Measurements from ENCODE around the gene SYNE2. TPM values are rescaled to one million over a fixed set of nuclear protein-coding genes. Genes with fewer than 3 reads are reported as not detected.
"Not testable (repeated sequence)": the region's sequence is repeated elsewhere in the genome, so short reads cannot be mapped to it uniquely, and the experiment has no call there.

The SYNE2 gene
- total RNA-seq, 1 donor: 131 TPM

DNA sequence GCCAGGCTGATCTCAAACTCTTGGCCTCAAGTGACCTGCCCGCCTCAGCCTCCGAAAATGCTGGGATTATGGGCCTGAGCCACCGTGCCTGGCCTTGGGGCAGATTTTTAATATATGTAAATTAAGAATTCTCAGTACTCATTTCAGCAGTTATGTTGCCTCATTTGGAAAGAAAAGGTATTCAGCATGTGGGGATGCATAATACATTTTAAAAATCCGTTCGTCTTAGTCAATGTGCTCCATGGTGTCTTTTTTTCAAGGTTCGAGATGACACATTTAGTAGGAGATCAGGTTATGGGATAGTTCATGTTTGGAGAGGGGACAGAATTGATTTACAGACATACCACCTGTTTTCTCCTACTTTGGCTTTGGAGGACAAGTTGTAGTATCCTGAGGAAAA is 10.2 kb downstream of the SYNE2 start:
- Histone ChIP-seq H3K4me1 (ENCODE audit: insufficient read depth, low read length) (peaks cover 42% of the 10 kb centered on the region), H3K9me3 (ENCODE audit: low read depth, low read length) (no peaks in the 10 kb centered on the region), H3K27me3 (ENCODE audit: insufficient read depth, low read length) (no peaks in the 10 kb centered on the region), H3K4me3 (ENCODE audit: low read length) (no peak overlapping the region)

DNA sequence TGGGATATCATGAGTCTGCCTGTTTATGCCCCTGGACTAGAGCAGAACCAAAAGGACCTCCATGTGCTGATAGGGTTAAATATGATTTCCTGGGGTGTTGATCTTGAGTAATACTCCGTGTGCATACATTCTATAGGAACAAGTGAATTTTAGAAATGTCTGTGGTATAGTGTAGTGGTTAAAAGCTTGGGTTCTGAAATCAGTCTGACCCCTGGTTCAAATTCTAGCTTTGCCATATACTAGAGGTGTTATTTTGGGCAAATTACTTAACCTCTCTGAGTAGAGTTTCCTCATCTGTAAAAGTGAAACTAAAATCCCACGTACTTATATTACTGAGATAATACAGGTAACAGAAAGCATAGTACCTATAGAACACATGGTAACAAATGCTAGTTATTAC is 12.0 kb downstream of the SYNE2 start:
- H3K4me1 ChIP-seq (ENCODE audit: insufficient read depth, low read length): peaks cover 48% of the 10 kb centered on the region
- not testable (repeated sequence) for H3K27me3 ChIP-seq (ENCODE audit: insufficient read depth, low read length); H3K4me3 ChIP-seq (ENCODE audit: low read length); H3K9me3 ChIP-seq (ENCODE audit: low read depth, low read length)

DNA sequence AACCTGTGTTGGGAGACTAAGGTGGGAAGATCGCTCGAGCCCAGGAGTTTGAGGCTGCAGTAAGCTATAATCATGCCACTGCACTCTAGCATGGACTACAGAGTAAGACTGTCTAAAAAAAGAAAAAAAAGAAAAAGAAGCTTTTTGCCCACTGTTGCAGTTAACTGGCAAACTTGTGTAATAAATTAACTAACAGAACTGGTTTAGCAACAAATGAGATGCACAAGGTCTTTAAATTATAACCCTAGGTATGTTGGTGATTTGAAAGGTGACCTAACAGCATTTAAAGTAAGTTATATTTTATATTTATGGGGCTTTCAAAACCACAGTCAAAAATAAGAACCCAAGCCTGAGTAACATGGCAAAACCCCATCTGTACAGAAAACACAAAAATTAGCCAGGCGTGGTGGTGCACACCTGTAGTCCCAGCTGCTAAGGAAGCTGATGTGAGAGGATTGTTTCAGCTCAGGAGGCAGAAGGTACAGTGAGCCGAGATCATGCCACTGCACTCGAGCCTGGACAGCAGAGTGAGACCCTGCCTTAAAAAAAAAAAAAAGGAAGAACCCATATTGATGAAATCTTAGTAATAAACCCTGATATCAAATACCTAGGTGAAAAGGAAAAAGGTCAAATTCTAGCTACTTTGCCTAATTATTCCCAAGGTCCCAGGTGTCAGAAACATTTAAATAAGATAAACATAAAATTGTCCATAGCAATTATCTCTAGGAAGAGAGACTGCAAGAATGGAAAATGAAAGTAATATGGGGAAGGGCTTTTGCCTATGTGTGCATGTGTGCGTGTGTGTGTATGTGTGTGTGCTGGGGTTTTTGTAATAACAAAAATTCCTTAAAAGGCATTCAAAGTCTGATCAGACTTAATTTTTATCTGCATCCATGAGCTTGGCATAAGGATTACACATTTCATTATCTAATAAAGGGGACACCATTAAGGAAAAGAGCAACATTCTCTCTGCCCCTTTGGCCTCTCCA is 15.4 kb downstream of the SYNE2 start:
- H3K4me3 ChIP-seq (ENCODE audit: low read length): no peak overlapping the region
- H3K27me3 ChIP-seq (ENCODE audit: insufficient read depth, low read length): no peaks in the 10 kb centered on the region
- H3K4me1 ChIP-seq (ENCODE audit: insufficient read depth, low read length): peaks cover 32% of the 10 kb centered on the region
- H3K9me3 ChIP-seq (ENCODE audit: low read depth, low read length): no peaks in the 10 kb centered on the region

DNA sequence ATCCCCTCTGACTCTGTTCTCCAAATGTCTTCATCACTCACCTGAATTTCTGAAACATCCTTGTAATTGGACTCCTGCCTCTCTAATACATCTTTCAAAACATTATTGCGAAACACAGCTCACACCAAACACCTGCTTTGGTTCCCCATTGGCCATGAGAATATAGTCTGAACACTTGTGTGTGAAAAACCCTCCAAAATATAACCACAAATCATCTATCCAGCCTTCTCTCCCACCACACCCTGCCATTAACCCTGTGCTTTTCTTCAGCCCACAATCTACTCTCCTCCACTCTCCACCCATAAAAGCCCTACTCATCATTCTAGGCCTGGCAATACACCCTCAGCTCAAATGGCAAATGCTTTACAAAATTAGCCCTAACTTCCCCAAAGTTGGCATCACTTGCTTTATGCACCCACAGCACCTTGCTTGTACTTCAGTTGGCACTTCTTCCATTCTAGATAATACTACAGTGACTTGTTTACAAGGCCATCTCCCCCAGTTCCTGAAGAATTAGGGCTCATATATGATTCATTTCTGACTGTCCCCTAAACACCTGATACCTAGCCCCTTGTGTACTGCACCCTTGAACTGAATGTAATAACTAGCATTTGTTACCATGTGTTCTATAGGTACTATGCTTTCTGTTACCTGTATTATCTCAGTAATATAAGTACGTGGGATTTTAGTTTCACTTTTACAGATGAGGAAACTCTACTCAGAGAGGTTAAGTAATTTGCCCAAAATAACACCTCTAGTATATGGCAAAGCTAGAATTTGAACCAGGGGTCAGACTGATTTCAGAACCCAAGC is 17.3 kb downstream of the SYNE2 start:
- not testable (repeated sequence) for H3K27me3 ChIP-seq (ENCODE audit: insufficient read depth, low read length); H3K4me3 ChIP-seq (ENCODE audit: low read length); H3K9me3 ChIP-seq (ENCODE audit: low read depth, low read length)
- peaks cover 28% of the 10 kb centered on the region for H3K4me1 ChIP-seq (ENCODE audit: insufficient read depth, low read length)

DNA sequence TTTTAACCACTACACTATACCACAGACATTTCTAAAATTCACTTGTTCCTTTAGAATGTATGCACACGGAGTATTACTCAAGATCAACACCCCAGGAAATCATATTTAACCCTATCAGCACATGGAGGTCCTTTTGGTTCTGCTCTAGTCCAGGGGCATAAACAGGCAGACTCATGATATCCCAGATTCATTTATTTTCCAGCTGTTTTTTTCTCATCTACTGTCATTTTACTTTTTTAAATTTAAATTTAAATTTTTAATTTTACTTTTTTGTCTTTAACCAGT is 17.9 kb downstream of the SYNE2 start:
- H3K4me3 ChIP-seq (ENCODE audit: low read length); H3K9me3 ChIP-seq (ENCODE audit: low read depth, low read length); H3K27me3 ChIP-seq (ENCODE audit: insufficient read depth, low read length): not testable (repeated sequence)
- peaks cover 23% of the 10 kb centered on the region for H3K4me1 ChIP-seq (ENCODE audit: insufficient read depth, low read length)

DNA sequence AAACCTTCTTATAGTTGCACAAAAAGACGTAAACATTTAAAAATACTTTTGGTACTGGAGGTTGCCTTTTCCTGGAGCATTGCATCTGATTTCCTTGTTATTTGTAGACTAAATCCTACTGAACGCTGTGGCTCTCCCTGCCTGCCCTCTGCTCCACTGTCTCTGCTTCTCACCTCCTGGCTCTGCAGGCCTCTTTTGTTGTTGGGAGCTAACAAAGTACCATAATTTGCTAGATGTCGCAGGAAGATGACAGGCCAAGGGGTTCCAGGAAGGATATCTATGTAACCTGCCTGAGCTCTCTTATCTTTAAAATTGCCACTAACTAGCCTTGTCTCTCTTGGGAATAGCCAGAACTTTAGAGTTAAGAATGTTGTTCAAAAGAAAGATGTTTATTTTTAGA is 21.4 kb downstream of the SYNE2 start:
- no peak overlapping the region for H3K4me3 ChIP-seq (ENCODE audit: low read length)
- H3K4me1 ChIP-seq (ENCODE audit: insufficient read depth, low read length): peaks cover 9% of the 10 kb centered on the region
- no peaks in the 10 kb centered on the region for H3K9me3 ChIP-seq (ENCODE audit: low read depth, low read length)
- H3K27me3 ChIP-seq (ENCODE audit: insufficient read depth, low read length): no peaks in the 10 kb centered on the region

DNA sequence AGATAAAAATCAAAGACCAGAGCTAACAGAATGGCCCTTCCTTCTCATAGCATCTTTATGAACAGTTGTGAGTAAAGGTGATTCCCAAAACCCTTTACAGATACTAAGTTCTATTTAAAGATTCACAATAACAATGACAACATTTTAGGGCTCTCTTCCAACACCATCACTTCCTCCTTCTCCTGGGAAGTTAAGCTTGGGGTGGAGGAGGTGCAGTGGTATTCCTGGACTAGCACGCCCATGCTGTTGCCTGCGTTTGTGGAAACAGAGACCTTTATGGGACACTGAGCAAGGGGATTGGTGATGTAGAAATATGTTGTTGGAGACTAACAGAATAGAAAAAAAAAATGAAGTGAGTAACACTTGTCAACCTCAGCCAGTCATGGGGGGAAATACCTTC is 22.5 kb downstream of the SYNE2 start:
- no peak overlapping the region for H3K4me3 ChIP-seq (ENCODE audit: low read length)
- no peaks in the 10 kb centered on the region for H3K9me3 ChIP-seq (ENCODE audit: low read depth, low read length)
- H3K27me3 ChIP-seq (ENCODE audit: insufficient read depth, low read length): no peaks in the 10 kb centered on the region
- H3K4me1 ChIP-seq (ENCODE audit: insufficient read depth, low read length): no peaks in the 10 kb centered on the region

DNA sequence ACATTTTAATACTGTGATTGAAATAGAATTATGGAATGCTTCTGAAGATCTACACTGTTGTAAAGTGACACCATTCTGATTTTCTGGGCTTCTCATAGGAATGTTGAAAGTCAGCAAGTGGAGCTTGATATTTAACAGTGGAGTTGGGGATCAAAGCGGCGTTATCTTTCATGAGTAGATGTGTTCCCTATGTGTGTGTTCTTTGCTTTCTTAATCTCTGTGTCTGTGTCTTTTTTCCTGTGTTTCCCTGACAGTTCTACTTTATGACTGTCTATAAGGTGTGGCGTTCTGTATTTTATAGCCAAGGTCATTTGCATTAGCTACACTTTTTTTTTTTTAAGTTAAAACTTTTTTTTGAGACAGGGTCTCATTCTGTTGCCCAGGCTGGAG is 24.7 kb downstream of the SYNE2 start:
- Histone ChIP-seq H3K4me1 (ENCODE audit: insufficient read depth, low read length) (peaks cover 4% of the 10 kb centered on the region), H3K27me3 (ENCODE audit: insufficient read depth, low read length) (no peaks in the 10 kb centered on the region), H3K9me3 (ENCODE audit: low read depth, low read length) (no peaks in the 10 kb centered on the region), H3K4me3 (ENCODE audit: low read length) (no peak overlapping the region)

DNA sequence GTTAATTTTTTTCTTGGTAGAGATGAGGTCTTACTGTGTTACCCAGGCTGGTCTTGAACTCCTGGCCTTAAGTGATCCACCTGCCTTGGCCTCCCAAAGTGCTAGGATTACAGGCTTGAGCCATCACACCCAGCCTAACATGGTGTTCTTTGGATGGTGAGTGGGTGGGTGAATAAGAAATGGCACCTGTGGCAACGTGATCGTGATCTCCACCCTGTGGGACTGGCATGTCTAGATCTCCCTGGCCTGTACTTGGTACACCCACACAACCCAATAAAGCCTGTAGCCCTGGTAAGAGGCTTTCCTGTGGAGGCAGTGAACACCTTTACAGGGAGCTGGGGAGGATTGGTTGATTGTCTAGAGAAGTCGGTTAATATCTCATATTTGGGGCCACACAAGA is 25.2 kb downstream of the SYNE2 start:
- no peak overlapping the region for H3K4me3 ChIP-seq (ENCODE audit: low read length)
- H3K27me3 ChIP-seq (ENCODE audit: insufficient read depth, low read length): no peaks in the 10 kb centered on the region
- peaks cover 4% of the 10 kb centered on the region for H3K4me1 ChIP-seq (ENCODE audit: insufficient read depth, low read length)
- no peaks in the 10 kb centered on the region for H3K9me3 ChIP-seq (ENCODE audit: low read depth, low read length)

DNA sequence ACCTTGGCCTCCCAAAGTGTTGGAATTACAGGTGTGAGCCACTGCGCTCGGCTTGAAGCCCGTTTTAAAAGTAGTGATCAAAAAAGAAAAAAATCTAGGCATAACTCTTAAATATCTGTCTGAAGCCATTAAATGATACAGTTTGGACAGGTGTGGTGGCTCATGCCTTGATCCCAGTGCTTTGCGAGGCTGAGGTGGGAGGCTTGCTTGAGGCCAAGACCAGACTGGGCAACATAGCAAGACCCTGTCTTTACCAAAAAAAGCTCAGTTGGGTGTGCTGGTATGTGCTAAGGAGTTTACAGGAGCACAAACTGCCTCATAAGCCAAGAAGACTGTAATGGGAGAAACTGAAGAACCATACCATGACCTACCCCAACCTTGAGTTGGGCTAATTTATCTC is 26.0 kb downstream of the SYNE2 start:
- H3K27me3 ChIP-seq (ENCODE audit: insufficient read depth, low read length): no peaks in the 10 kb centered on the region
- no peak overlapping the region for H3K4me3 ChIP-seq (ENCODE audit: low read length)
- H3K4me1 ChIP-seq (ENCODE audit: insufficient read depth, low read length): peaks cover 4% of the 10 kb centered on the region
- no peaks in the 10 kb centered on the region for H3K9me3 ChIP-seq (ENCODE audit: low read depth, low read length)

DNA sequence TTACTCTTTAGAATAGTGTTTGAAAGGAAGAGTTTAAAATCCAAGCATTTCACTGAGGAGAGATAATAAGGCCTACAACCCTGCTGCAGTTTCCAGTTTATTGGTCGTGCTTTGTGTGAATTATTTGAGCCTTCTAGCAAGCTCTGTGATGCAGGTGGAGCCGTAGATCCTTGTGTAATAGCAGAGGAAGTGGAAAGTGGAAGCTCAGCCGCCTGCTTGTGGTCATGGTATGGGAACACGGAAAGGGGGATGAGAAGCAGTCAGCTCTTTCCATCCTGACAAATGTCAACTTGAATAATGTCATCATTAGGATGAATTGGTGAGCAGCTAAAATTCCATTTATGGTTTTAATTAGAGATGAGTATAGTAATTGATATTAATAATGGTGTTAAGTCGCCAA is 29.1 kb downstream of the SYNE2 start:
- Histone ChIP-seq H3K9me3 (ENCODE audit: low read depth, low read length) (no peaks in the 10 kb centered on the region), H3K4me3 (ENCODE audit: low read length) (no peak overlapping the region), H3K27me3 (ENCODE audit: insufficient read depth, low read length) (no peaks in the 10 kb centered on the region), H3K4me1 (ENCODE audit: insufficient read depth, low read length) (peaks cover 4% of the 10 kb centered on the region)

DNA sequence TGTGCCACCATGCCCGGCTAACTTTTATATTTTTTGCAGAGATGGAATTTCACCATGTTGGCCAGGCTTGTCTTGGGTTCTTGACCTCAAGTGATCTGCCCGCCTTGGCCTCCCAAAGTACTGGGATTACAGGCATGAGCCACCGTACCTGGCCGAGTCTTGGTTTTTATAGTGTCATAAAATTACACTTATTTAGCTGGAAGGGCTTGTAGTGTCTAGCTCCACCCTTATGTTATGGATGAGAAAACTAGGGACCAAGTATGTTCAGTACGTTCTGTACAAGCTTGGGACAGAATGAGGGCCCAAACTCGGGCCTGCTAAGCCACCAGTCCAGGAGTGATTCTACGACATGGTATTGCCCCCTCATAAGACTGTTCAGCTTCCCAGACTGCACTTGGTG is 35.1 kb downstream of the SYNE2 start:
- H3K9me3 ChIP-seq (ENCODE audit: low read depth, low read length): no peaks in the 10 kb centered on the region
- peaks cover 17% of the 10 kb centered on the region for H3K27me3 ChIP-seq (ENCODE audit: insufficient read depth, low read length)
- H3K4me1 ChIP-seq (ENCODE audit: insufficient read depth, low read length): no peaks in the 10 kb centered on the region
- no peak overlapping the region for H3K4me3 ChIP-seq (ENCODE audit: low read length)

DNA sequence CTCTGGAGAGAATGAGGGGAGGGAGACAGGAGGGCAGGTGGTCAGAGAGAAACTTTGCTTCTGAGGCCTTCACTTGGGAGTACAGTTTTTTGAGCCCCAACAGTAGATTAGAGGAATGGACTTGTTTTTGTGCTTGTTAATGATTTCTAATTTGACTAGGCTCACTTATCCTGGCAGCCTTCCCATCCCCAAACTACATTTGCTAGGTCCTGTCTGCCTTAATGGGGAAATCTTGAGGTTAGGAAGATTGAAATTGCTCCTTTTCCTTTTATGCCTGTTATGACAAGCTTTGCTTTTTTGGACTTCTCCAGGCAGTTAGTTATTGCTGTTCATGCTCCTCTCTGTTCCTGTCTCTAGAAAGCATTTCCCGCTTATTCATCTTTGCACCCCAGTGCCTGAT is 37.7 kb downstream of the SYNE2 start:
- no peaks in the 10 kb centered on the region for H3K4me1 ChIP-seq (ENCODE audit: insufficient read depth, low read length)
- H3K9me3 ChIP-seq (ENCODE audit: low read depth, low read length): no peaks in the 10 kb centered on the region
- H3K27me3 ChIP-seq (ENCODE audit: insufficient read depth, low read length): peaks cover 32% of the 10 kb centered on the region
- H3K4me3 ChIP-seq (ENCODE audit: low read length): no peak overlapping the region

DNA sequence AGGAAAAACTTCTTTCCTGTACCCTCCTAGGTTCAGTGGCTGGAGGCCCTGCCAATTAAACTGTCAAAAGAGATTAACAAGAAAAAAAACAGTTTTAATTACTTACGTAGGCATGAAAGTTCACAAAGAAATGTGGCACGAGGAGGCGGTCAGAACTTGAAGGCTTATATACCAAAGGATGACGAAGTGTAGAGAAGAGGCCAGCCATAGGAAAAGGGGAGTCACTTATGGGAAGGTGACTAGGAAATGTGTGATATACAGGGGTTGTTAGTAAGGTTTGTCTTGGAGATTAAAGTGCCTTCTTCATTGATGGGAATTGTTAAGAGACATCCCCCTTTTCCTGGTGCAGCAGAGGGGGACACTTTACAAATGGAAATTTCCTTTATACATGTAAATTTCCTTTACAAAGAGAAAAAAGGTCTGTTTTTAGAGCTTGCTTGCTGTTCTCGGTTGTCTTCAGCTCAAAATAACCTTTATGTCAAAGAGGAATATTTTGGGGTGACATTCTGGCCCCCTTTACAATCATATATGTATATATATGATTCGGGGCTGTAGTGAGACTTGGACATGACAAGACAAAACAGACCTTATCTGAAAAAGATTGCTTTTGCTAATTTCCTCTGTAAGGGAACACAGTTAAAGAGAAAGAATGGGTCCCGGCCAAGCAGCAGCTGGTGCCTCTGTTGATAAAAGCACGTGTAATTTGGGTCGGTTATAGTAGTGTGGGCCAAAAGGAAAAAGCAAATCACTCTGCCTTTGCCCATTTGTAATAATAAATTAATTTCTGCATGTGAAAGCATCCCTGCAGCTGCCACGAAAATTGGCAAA is 38.6 kb downstream of the SYNE2 start:
- Histone ChIP-seq H3K4me1 (ENCODE audit: insufficient read depth, low read length) (no peaks in the 10 kb centered on the region), H3K27me3 (ENCODE audit: insufficient read depth, low read length) (peaks cover 38% of the 10 kb centered on the region), H3K9me3 (ENCODE audit: low read depth, low read length) (no peaks in the 10 kb centered on the region), H3K4me3 (ENCODE audit: low read length) (no peak overlapping the region)

DNA sequence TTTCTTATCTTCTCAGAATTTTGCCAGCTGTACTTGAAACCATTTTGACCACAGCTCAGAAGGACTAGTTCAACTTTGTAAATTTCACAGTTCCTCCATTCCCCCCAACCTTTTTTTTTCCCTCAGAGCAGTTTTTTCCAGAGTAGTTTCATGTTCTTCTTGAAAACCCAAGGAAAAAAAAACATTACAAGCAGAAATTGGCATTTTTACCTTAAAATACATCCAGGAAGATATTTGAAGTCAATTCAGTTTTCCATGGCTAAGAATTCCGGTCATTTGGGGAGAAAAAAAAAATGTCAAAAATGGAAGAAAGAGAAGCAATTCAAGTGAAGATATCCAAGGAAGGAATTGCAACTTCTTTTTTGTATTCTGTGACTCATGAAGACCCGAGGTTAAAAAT is 39.5 kb downstream of the SYNE2 start:
- peaks cover 44% of the 10 kb centered on the region for H3K27me3 ChIP-seq (ENCODE audit: insufficient read depth, low read length)
- no peak overlapping the region for H3K4me3 ChIP-seq (ENCODE audit: low read length)
- H3K9me3 ChIP-seq (ENCODE audit: low read depth, low read length): no peaks in the 10 kb centered on the region
- no peaks in the 10 kb centered on the region for H3K4me1 ChIP-seq (ENCODE audit: insufficient read depth, low read length)
